SK-N-SH treated with all-trans-retinoic acid at 6 μM for 48 hours (cell line): ENCODE measurements around the gene BANP.
"Not testable (repeated sequence)": the region's sequence is repeated elsewhere in the genome, so short reads cannot be mapped to it uniquely, and the experiment has no call there.

Source experiments
- ATAC-seq: fragments of 200-7000 bp; cut with Tn5 transposase; 3 replicates; pipeline ENCODE4 v1.9.1; 2020; ENCODE audit warnings: mild to moderate bottlenecking, moderate library complexity
- ARNTL ChIP-seq: fragments of 450-650 bp; formaldehyde crosslinking; IDR thresholded peaks from 2 replicates; pipeline ENCODE4 v1.5.0; 2020; ENCODE audit warnings: low read depth, mild to moderate bottlenecking, moderate library complexity, borderline replicate concordance
- BACH2 ChIP-seq: fragments of 250-450 bp; sonication (Bioruptor Pico); IDR thresholded peaks from 2 replicates; pipeline ENCODE4 v1.9.0; 2021; ENCODE audit warnings: mild to moderate bottlenecking, borderline replicate concordance
- CREB5 ChIP-seq: fragments of 250-450 bp; sonication (Bioruptor Pico); IDR thresholded peaks from 2 replicates; pipeline ENCODE4 v1.5.1; 2020; ENCODE audit warnings: low read depth, mild to moderate bottlenecking, moderate library complexity
- CSDC2 ChIP-seq: fragments of 250-450 bp; sonication (Bioruptor Pico); IDR thresholded peaks from 2 replicates; pipeline ENCODE4 v1.5.0; 2020; ENCODE audit warnings: mild to moderate bottlenecking, moderate library complexity
- ESRRG ChIP-seq: fragments of 250-450 bp; sonication (Bioruptor Pico); IDR thresholded peaks from 2 replicates; pipeline ENCODE4 v1.6.1; 2021; ENCODE audit warnings: mild to moderate bottlenecking
- GLIS3 ChIP-seq: fragments of 250-450 bp; sonication (Bioruptor Pico); IDR thresholded peaks from 2 replicates; pipeline ENCODE4 v1.5.0; 2020; ENCODE audit warnings: mild to moderate bottlenecking, moderate library complexity
- ISL1 ChIP-seq: fragments of 250-450 bp; sonication (Bioruptor Pico); IDR thresholded peaks from 2 replicates; pipeline ENCODE4 v2.1.2; 2022; ENCODE audit warnings: mild to moderate bottlenecking, moderate library complexity
- OSR1 ChIP-seq: fragments of 250-450 bp; sonication (Bioruptor Pico); IDR thresholded peaks from 2 replicates; pipeline ENCODE4 v1.8.0; 2022; ENCODE audit warnings: moderate library complexity, mild to moderate bottlenecking, inconsistent platforms
- POU6F1 ChIP-seq: fragments of 250-450 bp; sonication (Bioruptor Pico); IDR thresholded peaks from 2 replicates; pipeline ENCODE4 v1.8.0; 2021; ENCODE audit warnings: low read depth, mild to moderate bottlenecking, moderate library complexity, borderline replicate concordance
- PPARA ChIP-seq: fragments of 250-450 bp; sonication (Bioruptor Pico); IDR thresholded peaks from 2 replicates; pipeline ENCODE4 v1.5.0; 2020; ENCODE audit warnings: mild to moderate bottlenecking, borderline replicate concordance
- SNAI2 ChIP-seq: fragments of 250-450 bp; sonication (Bioruptor Pico); IDR thresholded peaks from 2 replicates; pipeline ENCODE4 v1.5.0; 2020; ENCODE audit warnings: mild to moderate bottlenecking, moderate library complexity
- TCF4 ChIP-seq: fragments of 250-450 bp; sonication (Bioruptor Pico); IDR thresholded peaks from 2 replicates; pipeline ENCODE4 v1.8.0; 2021; ENCODE audit warnings: mild to moderate bottlenecking, moderate library complexity, borderline replicate concordance
- TOX ChIP-seq: fragments of 250-450 bp; sonication (Bioruptor Pico); IDR thresholded peaks from 2 replicates; pipeline ENCODE4 v1.8.0; 2021; ENCODE audit warnings: mild to moderate bottlenecking, moderate library complexity, borderline replicate concordance
- TSHZ2 ChIP-seq: fragments of 250-450 bp; sonication (Bioruptor Pico); IDR thresholded peaks from 2 replicates; pipeline ENCODE4 v1.5.0; 2020; ENCODE audit warnings: mild to moderate bottlenecking, moderate library complexity
- ZFP3 ChIP-seq: fragments of 250-450 bp; sonication (Bioruptor Pico); IDR thresholded peaks from 2 replicates; pipeline ENCODE4 v1.5.0; 2020; ENCODE audit warnings: mild to moderate bottlenecking, moderate library complexity
- ZFP30 ChIP-seq: fragments of 450-650 bp; formaldehyde crosslinking; IDR thresholded peaks from 2 replicates; pipeline ENCODE4 v1.5.0; 2022; ENCODE audit warnings: mild to moderate bottlenecking, moderate library complexity
- ZNF70 ChIP-seq: fragments of 450-650 bp; formaldehyde crosslinking; IDR thresholded peaks from 2 replicates; pipeline ENCODE4 v1.5.0; 2020; ENCODE audit warnings: mild to moderate bottlenecking, moderate library complexity
- ZNF8 ChIP-seq: fragments of 450-650 bp; formaldehyde crosslinking; IDR thresholded peaks from 2 replicates; pipeline ENCODE4 v1.5.0; 2020; ENCODE audit warnings: mild to moderate bottlenecking, moderate library complexity
- TF ChIP-seq, protein P1 (sequence below): fragments of 250-450 bp; sonication (Bioruptor Pico); IDR thresholded peaks from 2 replicates; pipeline ENCODE4 v1.5.1; 2021; ENCODE audit warnings: mild to moderate bottlenecking, moderate library complexity

BANP gene

GRCh38 chr16:88052661-88053060 lies 101.4 kb downstream of the BANP start:
- TF ChIP-seq PPARA (CRISPR knock-in tag): no peak
- no peak for TF ChIP-seq CSDC2 (CRISPR knock-in tag)

DNA sequence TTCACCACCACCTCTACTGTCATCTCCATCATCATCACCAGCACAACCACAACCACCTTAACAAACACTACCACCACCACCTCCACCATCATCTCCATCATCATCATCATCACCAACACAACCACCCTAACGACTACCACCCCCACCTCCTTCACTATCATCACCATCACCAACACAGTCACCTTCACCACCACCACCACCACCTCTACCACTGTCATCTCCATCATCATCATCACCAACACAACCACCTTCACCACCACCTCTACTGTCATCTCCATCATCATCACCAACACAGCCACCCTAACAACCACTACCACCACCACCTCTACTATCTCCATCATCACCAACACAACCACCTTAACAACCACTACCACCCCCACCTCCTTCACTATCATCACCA lies 102.2 kb downstream of the BANP start:
- ATAC-seq: not testable (repeated sequence)

More at GRCh38 chr16:88052661-88053060, 101.4 kb downstream of the BANP start:
- no peak for ATAC-seq

GRCh38 chr16:88055356-88055755 lies 104.1 kb downstream of the BANP start:
- ATAC-seq: no peak
- TF ChIP-seq ARNTL (CRISPR knock-in tag) (no peak), BACH2 (CRISPR knock-in tag) (no peak), TOX (no peak), POU6F1 (CRISPR knock-in tag) (no peak)

DNA sequence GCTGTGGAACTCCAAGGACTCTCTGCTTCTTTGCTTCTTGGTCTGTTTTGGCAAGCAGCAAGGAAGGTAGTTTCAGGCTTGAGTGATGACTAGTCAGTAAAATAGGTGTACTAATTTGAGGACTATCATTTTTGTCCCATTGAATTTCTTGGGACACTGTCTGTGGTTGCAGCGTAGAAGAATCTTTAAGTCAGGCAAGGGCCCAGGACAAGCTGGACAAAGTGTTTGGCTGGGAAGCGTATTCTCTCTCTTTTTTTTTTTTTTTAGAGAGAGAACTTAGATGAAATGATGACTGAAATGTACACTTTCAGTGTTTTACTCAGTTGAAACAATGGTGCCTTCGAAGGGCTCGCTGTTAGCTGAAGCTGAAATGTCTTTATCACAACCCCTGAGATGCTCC lies 105.0 kb downstream of the BANP start:
- no peak for ATAC-seq
- TF ChIP-seq TSHZ2 (CRISPR knock-in tag) (no peak), TCF4 (CRISPR knock-in tag) (no peak), POU6F1 (CRISPR knock-in tag) (no peak), ZNF8 (no peak), ISL1 (no peak), SNAI2 (CRISPR knock-in tag) (no peak), GLIS3 (CRISPR knock-in tag) (no peak), ZFP3 (no peak), ESRRG (CRISPR knock-in tag) (no peak)
- TF ChIP-seq, all 23 proteins: peak for 0

GRCh38 chr16:88057656-88058055 lies 106.4 kb downstream of the BANP start:
- no peak for TF ChIP-seq ESRRG (CRISPR knock-in tag)
- no peak for TF ChIP-seq ZFP30 (CRISPR knock-in tag)
- TF ChIP-seq TOX: no peak
- no peak for TF ChIP-seq ARNTL (CRISPR knock-in tag)
- TF ChIP-seq OSR1: no peak
- TF ChIP-seq ZNF8: no peak
- TF ChIP-seq, protein P1, sequence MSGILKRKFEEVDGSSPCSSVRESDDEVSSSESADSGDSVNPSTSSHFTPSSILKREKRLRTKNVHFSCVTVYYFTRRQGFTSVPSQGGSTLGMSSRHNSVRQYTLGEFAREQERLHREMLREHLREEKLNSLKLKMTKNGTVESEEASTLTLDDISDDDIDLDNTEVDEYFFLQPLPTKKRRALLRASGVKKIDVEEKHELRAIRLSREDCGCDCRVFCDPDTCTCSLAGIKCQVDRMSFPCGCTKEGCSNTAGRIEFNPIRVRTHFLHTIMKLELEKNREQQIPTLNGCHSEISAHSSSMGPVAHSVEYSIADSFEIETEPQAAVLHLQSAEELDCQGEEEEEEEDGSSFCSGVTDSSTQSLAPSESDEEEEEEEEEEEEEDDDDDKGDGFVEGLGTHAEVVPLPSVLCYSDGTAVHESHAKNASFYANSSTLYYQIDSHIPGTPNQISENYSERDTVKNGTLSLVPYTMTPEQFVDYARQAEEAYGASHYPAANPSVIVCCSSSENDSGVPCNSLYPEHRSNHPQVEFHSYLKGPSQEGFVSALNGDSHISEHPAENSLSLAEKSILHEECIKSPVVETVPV: no peak
- TF ChIP-seq CREB5 (CRISPR knock-in tag): no peak
- TF ChIP-seq ZNF70 (CRISPR knock-in tag): no peak
- TF ChIP-seq PPARA (CRISPR knock-in tag): no peak
- TF ChIP-seq GLIS3 (CRISPR knock-in tag): no peak
- TF ChIP-seq SNAI2 (CRISPR knock-in tag): no peak
- TF ChIP-seq TCF4 (CRISPR knock-in tag): no peak
- no peak for ATAC-seq
